Gastroesophageal sphincter (tissue), 4 donors: Measurements from ENCODE around the gene SPSB2. TPM values are rescaled to one million over a fixed set of nuclear protein-coding genes. Genes with fewer than 3 reads are reported as not detected.

Source experiments
- ATAC-seq: fragments of 150-250 bp; one replicate; pipeline ENCODE4 v1.9.1; 2016; ENCODE audit warnings: mild to moderate bottlenecking, moderate library complexity
- H3K27ac ChIP-seq, 4 donors: fragments of 200-600 bp; sonication (generic) in 3 of 4; 1 replicate in 3 of 4; 2 replicates in 1 of 4; pipeline ENCODE4 v1.5.1; 2016 to 2019
- H3K27me3 ChIP-seq: fragments of 200-600 bp; sonication (generic); one replicate; pipeline ENCODE4 v1.5.1; 2019
- H3K36me3 ChIP-seq, 2 donors: fragments of 200-600 bp; sonication (generic); one replicate each; pipeline ENCODE4 v1.5.1; 2019; ENCODE audit warnings: control low read depth in 1 of 2
- H3K4me1 ChIP-seq, 3 donors: fragments of 200-600 bp; sonication (generic); 1 replicate in 2 of 3; 2 replicates in 1 of 3; pipeline ENCODE4 v1.5.1; 2016 to 2019; ENCODE audit warnings: control low read depth in 2 of 3
- H3K4me3 ChIP-seq, 2 donors: fragments of 200-600 bp; sonication (generic); one replicate each; pipeline ENCODE4 v1.5.1; 2019; ENCODE audit warnings: mild to moderate bottlenecking in 1 of 2, moderate library complexity in 1 of 2
- H3K9me3 ChIP-seq, 3 donors: fragments of 200-600 bp; sonication (generic); one replicate each; pipeline ENCODE4 v1.5.1; 2017 to 2019; ENCODE audit warnings: control low read depth in 2 of 3
- EP300 ChIP-seq: sonication (generic); formaldehyde crosslinking; IDR thresholded peaks from one replicate; pipeline ENCODE4 v1.6.1; 2017; ENCODE audit warnings: antibody characterized with exemption, mild to moderate bottlenecking
- POLR2A ChIP-seq, 2 donors: fragments of 450-650 bp; IDR thresholded peaks; one replicate each; pipeline ENCODE4 v1.6.1; 2017; ENCODE audit warnings: antibody characterized with exemption in 2 of 2, mild to moderate bottlenecking in 2 of 2, moderate library complexity in 1 of 2
- POLR2AphosphoS5 ChIP-seq: sonication (generic); formaldehyde crosslinking; IDR thresholded peaks from one replicate; pipeline ENCODE4 v1.6.1; 2017; ENCODE audit warnings: antibody characterized with exemption
- WGBS, 2 donors: methylation state at CpG; one replicate each; pipeline ENCODE4 v1.1.5; 2018; ENCODE audit warnings: low coverage in 1 of 2; 5-methylcytosine and 5-hydroxymethylcytosine counted together
- total RNA-seq, 4 donors: library from RNA; depleted of rRNA; stranded (reverse); fragments of >200 nt; gene quantifications; one replicate each; pipeline ENCODE4 v1.1.0, GENCODE V29; 2016
- TF ChIP-seq, protein P1 (sequence below), 4 experiments: fragments of 200-600 bp in 2 of 4; fragments of 450-650 bp in 2 of 4; sonication (generic) in 1 of 4; IDR thresholded peaks; one replicate each; pipeline ENCODE4 v1.5.1; 2017 to 2019; ENCODE audit warnings: antibody characterized with exemption in 4 of 4, mild to moderate bottlenecking in 2 of 4, moderate library complexity in 2 of 4

Gene SPSB2
- total RNA-seq, 4 donors from 2014 or later: 7.4 to 10.7 (median 8.1) TPM

- 61 to 73% methylated on average over 2 to 4 of the region's 5 CpGs for WGBS, 2 donors
- Histone ChIP-seq H3K36me3 (peaks cover 0 to 24% of the 10 kb centered on the region in 2 donors), H3K27ac (peak overlapping the region in 3 of 4 donors; percentile 77 to 88 (median 84)), H3K27me3 (no peaks in the 10 kb centered on the region), H3K4me3 (peak overlapping the region in 1 of 2 donors; percentile 73), H3K9me3 (no peaks in the 10 kb centered on the region), H3K4me1 (peaks cover 0 to 16% (median 3%) of the 10 kb centered on the region in 3 donors)
- TF ChIP-seq, protein P1, sequence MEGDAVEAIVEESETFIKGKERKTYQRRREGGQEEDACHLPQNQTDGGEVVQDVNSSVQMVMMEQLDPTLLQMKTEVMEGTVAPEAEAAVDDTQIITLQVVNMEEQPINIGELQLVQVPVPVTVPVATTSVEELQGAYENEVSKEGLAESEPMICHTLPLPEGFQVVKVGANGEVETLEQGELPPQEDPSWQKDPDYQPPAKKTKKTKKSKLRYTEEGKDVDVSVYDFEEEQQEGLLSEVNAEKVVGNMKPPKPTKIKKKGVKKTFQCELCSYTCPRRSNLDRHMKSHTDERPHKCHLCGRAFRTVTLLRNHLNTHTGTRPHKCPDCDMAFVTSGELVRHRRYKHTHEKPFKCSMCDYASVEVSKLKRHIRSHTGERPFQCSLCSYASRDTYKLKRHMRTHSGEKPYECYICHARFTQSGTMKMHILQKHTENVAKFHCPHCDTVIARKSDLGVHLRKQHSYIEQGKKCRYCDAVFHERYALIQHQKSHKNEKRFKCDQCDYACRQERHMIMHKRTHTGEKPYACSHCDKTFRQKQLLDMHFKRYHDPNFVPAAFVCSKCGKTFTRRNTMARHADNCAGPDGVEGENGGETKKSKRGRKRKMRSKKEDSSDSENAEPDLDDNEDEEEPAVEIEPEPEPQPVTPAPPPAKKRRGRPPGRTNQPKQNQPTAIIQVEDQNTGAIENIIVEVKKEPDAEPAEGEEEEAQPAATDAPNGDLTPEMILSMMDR (IDR thresholded peaks at IDR 0.05): no peak
- no peak for TF ChIP-seq POLR2AphosphoS5
- TF ChIP-seq POLR2A (IDR thresholded peaks at IDR 0.05): no peak
- no peak for TF ChIP-seq EP300
- ATAC-seq: no peak
Measured at GRCh38 chr12:6905414-6906040, 32.4 kb upstream of the SPSB2 start.

DNA sequence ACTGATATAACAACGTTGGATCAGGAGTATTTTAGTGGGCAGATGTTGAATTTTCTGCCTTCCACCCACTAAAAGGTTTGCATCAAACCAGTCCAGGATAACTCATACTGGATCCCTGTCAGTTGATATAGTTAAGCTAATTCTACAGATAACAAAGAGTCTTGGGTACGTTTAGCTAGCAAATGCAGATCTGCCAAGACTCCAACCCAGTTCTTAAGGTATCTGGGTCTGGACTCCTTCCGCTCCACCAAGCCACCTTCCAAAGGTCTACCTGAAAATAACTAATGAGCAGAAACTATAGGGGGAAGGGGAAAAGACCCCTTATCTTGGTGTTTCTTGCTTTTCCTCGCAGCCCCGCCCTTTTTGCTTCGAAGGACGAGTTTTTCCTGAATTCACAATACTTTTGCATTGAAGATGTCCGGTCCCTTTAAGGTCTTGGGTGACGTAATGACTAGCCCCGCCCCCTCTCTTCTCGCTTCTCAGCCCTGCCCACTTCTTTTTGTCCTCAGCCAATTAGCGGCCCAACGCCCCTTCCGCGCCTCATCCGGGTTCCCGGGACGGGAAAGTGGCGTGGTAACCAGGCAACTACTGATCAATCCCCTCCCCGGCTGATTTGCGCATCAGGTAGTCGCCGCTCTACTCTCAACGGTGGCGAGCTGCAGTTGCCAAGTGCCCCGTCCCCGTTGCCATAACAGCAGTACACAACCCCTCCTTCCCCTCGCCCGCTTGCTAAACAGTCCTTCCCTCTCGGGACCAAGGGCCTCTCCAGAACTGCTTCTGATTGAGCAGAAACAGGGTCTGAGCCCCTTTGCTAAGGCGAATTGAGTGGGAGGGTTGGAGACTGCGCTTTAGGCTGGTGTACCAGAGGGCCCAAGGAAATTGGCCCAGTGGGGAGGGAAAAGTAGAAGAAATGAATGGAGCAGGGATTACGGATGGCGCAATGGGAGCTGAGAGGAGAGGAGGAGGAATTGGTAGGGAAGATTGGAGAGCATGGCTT, 31.5 kb upstream of the SPSB2 start, which contains the start of gene LRRC23:
LRRC23 (plus strand) TSS at position 543 of the 997 bp plus-strand sequence. CDS start 812 bp downstream, outside the sequence.
- 6 to 10% methylated on average over 16 to 24 of the region's 34 CpGs for WGBS, 2 donors
- peak; percentile 63 for TF ChIP-seq POLR2AphosphoS5
- no peak for TF ChIP-seq EP300
- TF ChIP-seq, protein P1 (IDR thresholded peaks at IDR 0.05): no peak
- TF ChIP-seq POLR2A (IDR thresholded peaks at IDR 0.05): peak; percentile 21 to 47
- Histone ChIP-seq H3K27me3 (no peaks in the 10 kb centered on the region), H3K4me3 (peak within 1 kb of the TSS; percentile 73 to 89), H3K36me3 (peaks cover 0 to 24% of the 10 kb centered on the region in 2 donors), H3K27ac (peak within 1 kb of the TSS; percentile 48 to 88 (median 80)), H3K4me1 (peaks cover 0 to 16% (median 3%) of the 10 kb centered on the region in 3 donors), H3K9me3 (no peaks in the 10 kb centered on the region)
- ATAC-seq: peak; percentile 98

DNA sequence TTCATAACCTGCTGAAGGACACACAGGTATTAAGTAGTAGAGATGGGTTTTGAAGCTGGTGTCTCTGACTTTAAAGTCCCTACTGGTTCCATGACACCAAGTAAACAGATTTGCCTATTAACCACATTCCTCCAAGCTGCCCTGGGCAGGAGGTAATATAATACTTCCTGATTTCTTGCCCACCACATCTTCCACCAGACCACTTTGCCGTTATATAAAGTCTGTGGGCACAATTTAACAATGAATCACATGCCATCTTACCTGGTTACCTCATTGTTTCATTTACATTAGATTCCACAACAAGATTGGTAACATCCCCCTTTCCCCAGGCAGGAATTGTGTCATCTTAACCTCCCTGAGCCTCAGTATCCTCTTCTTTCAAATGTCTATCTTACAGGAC, 30.6 kb upstream of the SPSB2 start:
- TF ChIP-seq, protein P1 (IDR thresholded peaks at IDR 0.05): no peak
- TF ChIP-seq EP300 (no peak), POLR2AphosphoS5 (no peak), POLR2A (IDR thresholded peaks at IDR 0.05) (no peak)
- no peak for ATAC-seq
- WGBS, 2 donors: 70 to 86% methylated on average over 1 of the region's 1 CpG
- Histone ChIP-seq H3K27me3 (no peaks in the 10 kb centered on the region), H3K9me3 (no peaks in the 10 kb centered on the region), H3K4me3 (no peak overlapping the region), H3K4me1 (peaks cover 0 to 16% (median 3%) of the 10 kb centered on the region in 3 donors), H3K36me3 (peaks cover 0 to 24% of the 10 kb centered on the region in 2 donors), H3K27ac (peak overlapping the region in 1 of 4 donors; percentile 77)

- Histone ChIP-seq H3K4me1 (peaks cover 0 to 16% (median 3%) of the 10 kb centered on the region in 3 donors), H3K36me3 (peaks cover 0 to 17% of the 10 kb centered on the region in 2 donors), H3K27ac (no peak overlapping the region), H3K27me3 (no peaks in the 10 kb centered on the region), H3K4me3 (no peak overlapping the region), H3K9me3 (no peaks in the 10 kb centered on the region)
- TF ChIP-seq POLR2A (IDR thresholded peaks at IDR 0.05) (no peak), EP300 (no peak)
- WGBS, 2 donors: 74 to 83% methylated on average over 3 to 4 of the region's 4 CpGs
- ATAC-seq: no peak
Measured at GRCh38 chr12:6902448-6902847, 29.3 kb upstream of the SPSB2 start.

DNA sequence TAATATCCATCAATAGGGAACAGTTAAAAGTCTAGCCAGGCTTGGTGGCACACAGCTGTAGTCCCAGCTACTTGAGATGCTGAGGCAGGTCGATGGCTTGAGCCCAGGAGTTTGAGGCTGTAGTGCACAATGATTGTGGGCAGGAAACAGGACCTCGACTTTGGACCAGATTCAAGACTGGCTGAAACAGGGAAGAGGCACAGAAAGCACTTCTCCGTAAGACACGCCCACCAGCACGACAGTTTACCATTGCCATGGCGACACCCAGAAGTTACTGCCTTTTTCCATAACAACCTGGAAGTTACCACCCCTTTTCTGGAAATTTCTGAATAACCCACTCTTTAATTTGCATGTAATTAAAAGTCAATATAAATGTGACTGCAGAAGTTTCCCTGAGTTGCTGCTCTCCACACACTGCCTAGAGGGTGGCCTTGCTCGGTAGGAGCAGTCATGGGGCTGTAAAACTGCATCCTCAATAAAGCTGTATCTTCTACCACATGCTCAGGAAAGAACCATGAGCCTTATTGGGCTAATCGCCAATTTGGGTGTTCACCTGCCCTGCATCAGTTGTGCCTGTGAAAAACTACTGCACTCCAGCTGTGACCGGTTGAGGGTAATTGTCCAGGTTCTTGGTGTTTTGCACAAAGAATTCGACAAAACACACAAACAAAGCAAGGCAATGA, 26.9 kb upstream of the SPSB2 start:
- ATAC-seq: no peak
- TF ChIP-seq EP300: no peak
- no peak for TF ChIP-seq POLR2A (IDR thresholded peaks at IDR 0.05)
- TF ChIP-seq, protein P1 (IDR thresholded peaks at IDR 0.05): no peak
- no peak for TF ChIP-seq POLR2AphosphoS5
- Histone ChIP-seq H3K4me1 (peaks cover 0 to 8% (median 3%) of the 10 kb centered on the region in 3 donors), H3K9me3 (no peaks in the 10 kb centered on the region), H3K4me3 (no peak overlapping the region), H3K27ac (no peak overlapping the region), H3K27me3 (no peaks in the 10 kb centered on the region), H3K36me3 (no peaks in the 10 kb centered on the region)
- 43 to 58% methylated on average over 8 of the region's 10 CpGs for WGBS, 2 donors
